Activated T-cell treated with anti-CD3 and anti-CD28 coated beads for 24 hours (primary cell): Measurements from ENCODE around the gene SLIT1.
"Not testable (repeated sequence)": the region's sequence is repeated elsewhere in the genome, so short reads cannot be mapped to it uniquely, and the experiment has no call there.

ENCODE experiments used
- DNase-seq: peaks from one replicate; pipeline ENCODE4 v3.0.0-alpha.2; 2020; ENCODE audit warnings: low read depth

SLIT1 gene

GRCh38 chr10:97109547-97109946 lies 76.2 kb downstream of the SLIT1 start:
- DNase-seq: no peak

DNA sequence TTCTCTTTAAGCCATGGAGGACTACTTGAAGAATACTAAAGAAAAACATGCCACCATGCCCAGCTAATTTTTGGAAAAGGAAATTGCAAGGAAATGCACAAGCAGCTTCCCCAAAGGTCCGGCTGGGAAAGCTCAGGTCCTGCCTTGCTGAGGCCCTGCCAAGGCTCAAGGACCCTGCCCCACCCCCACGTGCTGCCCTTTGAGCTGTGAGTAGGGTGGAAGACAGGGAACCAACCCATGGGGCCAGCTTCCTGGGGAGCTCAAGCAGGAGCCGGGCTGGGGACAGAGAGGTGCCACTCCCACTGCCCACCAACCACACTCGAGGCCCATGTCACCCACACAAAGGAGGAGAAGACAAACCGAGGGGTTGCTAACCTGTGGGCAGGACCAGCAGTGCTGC lies 78.2 kb downstream of the SLIT1 start:
- DNase-seq: no peak

GRCh38 chr10:97106207-97106606 lies 79.6 kb downstream of the SLIT1 start:
- no peak for DNase-seq

DNA sequence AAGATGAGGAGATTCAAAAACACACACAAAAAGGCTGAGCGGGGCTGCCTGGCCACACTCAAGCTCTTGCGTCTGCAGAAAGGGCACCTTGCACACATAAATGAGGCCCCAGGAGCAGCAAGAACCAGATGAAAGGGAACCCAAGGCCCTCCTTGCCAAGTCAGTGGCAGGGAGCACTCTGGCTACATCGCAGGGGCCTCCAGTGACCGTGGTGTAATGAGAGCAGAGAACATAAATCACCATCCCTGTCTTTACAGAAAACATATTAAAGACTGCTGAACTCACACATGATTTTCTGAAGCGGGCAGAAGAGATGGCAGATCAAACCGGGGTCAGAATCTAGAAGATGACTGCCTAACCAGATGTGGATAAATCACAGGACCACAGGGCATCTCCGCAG lies 80.5 kb downstream of the SLIT1 start:
- no peak for DNase-seq

DNA sequence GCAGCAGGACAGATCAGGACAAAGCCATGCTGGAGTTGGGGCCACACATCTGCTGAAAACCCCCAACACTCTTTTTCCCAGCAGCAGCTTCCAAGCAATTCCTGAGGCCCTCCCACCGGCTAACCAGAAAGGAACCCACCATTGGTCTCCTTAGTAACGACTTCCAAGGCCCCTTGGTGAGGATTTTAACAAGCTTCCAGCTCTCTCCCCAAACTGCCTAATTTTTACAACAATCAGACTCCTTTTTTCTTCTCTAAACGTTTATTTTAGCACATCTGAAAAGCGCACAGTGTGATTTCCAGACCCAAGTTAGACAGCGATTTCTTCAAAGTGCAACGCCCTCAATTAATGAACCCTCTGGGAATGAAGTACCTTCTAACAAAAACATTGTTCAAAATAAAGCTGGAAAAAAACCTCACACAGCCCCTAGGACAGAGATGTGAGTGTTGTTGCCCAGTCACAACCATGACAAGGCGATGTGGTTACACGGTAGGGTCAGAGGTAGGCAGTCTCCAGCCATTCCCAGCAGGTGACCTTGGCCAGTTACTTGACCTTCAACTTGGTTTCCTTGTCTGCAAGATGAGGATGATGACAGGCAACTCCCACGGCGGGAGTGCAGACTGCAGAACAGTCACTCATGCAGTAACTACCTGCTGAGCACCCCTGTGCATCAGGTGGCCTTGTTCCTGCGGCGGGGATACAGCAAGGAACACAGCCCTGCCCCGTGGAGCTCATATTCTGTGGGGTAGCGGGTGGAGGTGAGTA lies 82.3 kb downstream of the SLIT1 start:
- no peak for DNase-seq

GRCh38 chr10:97102441-97102840 lies 83.3 kb downstream of the SLIT1 start:
- DNase-seq: no peak

DNA sequence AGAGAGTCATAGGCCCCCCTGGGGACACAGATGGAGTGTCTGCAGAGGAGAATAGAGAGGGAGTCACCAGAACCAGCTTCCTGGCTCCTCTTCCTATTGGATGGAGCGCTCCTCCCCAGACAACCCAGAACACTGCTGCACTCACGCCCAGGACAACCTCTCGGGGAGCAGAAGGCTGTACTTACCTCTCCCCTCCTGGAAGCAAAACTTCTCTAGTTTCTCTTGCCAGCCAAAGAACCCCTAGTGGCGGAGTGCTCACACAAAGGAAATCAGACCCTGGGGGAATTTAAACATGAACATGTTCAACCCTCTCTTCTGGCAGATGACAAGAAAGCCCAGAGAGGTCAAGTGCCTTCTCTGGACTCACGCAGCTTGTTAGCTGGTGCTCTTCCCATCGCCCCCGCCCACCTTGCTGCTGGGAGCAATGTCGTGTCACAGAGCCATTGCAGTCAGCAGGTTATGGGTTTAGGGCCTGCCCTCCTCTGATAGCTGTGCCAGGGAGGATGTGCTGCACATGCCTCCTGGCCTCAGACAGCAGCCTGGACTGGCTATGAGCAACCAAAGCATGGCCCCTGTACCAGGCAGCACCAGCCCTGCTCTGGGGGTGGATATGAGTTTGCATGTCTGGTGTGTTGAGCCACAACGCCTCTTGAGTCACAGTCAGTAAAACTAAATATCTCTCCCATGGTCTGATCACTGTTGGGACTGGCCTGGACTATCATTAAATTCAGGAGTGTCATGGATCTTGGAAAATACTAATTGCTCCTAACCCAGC lies 84.4 kb downstream of the SLIT1 start:
- no peak for DNase-seq

DNA sequence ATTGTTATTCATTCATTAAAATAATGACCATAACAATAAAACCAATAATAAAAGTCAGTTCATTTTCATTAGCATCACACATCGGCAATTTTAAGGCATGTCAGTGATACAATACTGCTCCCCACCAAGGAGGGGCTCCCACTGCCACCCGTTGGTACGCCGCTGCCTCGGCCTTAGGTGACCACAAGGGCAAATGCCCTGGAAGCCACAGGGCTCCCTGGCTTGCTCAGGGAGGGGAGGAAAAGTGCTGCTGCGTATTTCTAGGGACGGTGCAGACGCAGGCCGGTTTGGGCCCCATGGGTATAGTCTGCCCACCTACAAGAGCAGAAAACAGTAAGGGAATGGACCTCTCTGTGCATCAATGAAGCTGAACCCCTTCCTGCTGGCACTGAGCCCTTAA lies 85.1 kb downstream of the SLIT1 start:
- no peak for DNase-seq

DNA sequence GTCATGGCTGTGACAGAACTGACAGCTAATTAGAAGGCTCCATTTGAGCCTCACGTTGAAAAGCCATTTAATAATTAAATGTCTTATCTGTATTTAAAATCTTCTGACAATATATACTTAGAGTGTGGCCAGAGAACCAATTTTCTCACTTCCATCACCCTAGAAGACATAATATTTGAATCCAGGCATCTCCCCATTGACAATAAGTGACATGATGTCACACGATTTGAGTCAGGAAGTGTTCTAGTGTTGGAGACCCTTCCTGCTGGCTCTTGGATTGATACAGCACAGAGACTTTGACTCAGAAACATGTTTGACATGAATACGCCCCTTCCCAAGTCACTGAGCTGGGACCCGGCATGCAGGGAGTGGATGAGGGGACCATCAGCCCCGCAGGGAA lies 85.9 kb downstream of the SLIT1 start:
- no peak for DNase-seq

GRCh38 chr10:97099089-97099488 lies 86.7 kb downstream of the SLIT1 start:
- DNase-seq: no peak

GRCh38 chr10:97097084-97097433 lies 88.7 kb downstream of the SLIT1 start:
- no peak for DNase-seq

DNA sequence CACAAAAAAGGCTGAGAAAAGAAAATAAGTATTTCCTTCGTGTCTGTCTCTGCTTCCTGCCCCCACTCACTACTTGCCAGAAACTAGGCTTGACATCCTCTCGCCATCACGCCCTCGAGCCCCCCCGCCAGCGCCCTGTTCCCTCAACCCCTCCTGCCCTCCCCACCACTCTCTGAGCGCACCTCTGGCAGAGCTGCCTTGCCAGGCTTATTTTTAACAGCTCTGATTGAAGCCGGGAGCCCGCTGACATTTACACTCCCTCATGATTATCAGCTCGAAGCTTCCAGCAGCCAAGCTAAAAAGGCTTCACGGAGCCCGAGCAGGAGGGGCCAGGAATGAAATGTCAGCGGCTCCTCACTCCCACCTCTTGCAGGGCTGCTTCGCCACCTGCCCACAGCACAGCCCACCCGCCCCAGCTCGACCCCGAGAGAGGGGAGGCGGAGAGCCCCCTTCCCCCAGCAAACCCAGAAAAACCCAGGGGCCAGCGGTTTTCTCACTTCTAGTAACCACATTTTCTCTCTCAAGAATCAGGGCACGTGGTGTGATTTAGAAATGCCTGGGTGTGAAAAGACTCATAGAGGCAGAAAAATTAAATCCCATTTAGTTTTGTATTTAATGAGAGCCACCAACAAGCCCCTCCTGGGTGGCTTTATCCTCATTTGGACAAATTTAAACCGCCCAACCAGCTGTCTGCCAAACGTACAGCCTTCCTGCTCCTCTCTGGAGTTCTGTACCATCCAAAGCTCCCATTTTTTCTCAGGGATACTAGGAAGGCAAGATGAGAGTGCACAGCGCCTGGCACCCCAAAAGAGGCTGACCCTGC lies 89.3 kb downstream of the SLIT1 start:
- no peak for DNase-seq

- DNase-seq: no peak
Observed at GRCh38 chr10:97095701-97096260, 90.0 kb downstream of the SLIT1 start.

DNA sequence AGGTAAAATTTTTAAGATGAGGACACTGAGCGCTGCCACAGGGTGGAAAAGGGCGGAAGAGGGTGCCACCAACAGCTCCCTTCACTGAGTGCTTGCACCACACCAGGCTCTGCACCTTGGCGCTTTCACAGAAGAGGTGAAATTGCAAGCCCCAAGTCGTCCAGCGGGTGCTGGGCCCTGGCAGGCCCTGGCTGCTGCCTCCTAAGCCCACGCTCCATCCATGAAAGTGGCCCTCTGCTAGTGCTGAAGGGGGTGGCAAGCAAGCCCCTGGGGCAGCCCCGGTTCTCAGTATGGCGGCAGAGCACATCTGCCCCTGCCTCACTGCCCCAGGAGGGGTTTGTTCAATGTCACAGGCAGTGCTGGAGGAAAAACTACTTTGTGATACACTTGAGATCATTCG lies 95.1 kb downstream of the SLIT1 start:
- no peak for DNase-seq

DNA sequence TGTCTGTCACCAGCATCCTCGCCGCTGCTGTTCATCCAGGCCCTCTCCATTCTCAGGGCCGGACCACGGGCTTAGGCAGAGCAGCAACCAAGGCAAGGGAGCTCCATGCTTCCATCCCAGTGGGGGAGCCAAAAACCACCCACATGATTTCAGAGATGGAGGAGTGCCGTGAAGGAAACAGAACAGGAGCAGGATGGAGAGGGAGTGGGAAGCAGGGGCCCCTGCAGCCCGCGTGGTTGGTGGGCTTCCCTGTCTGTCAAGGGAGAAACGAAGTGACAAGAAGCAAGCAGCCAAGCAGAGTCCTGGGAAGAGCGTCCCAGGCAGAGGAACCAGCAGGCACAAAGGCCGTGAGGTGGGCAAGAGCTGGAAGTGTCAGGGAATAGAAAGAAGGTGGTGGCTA lies 95.7 kb downstream of the SLIT1 start:
- no peak for DNase-seq

- DNase-seq: no peak
Observed at GRCh38 chr10:97089209-97089870, 96.4 kb downstream of the SLIT1 start.

- DNase-seq: no peak
Observed at GRCh38 chr10:97087296-97087695, 98.5 kb downstream of the SLIT1 start.

- no peak for DNase-seq
Observed at GRCh38 chr10:97086530-97086929, 99.2 kb downstream of the SLIT1 start.

DNA sequence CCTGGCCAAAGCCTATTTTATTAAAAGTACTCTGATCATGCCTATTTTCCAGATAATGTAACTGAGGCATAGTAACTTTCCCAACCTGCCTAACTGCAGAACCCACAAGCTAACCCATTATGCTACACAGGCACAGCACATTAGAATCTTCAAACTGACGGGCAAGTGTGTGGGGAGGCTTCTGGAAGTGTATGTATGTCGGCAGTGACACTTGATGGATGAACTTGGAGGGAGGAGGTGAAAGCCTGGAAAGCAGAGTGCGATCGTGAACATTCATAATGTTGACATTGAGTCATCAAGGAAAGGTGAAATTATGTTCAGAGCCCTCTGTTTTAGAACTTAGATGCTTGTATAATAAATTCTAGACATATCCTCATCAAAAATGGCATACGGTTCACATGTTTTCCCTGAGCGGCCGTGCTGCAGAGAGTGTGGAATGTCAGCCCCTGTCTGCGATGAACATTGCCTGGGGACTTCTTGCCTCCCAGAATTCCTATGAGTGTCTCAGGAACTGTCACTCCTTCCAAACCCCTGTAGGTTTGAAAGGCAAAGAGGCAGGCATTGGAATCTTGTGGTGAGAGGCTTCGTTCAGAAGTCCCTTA lies 102.4 kb downstream of the SLIT1 start:
- DNase-seq: no peak

DNA sequence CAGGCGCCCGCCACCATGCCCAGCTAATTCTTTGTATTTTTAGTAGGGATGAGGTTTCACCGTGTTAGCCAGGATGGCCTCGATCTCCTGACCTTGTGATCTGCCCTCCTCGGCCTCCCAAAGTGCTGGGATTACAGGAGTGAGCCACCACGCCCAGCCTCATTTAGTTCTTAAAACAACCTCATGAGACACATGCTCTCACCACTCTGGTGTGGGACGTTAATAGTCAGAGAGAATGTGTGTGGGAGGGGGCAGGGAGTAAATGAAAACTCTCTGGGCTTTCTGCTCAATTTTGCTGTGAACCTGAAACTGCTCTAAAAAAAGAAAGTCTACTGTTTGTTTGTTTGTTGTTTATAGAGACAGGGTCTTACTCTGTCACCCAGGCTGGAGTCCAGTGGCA lies 103.2 kb downstream of the SLIT1 start:
- not testable (repeated sequence) for DNase-seq

DNA sequence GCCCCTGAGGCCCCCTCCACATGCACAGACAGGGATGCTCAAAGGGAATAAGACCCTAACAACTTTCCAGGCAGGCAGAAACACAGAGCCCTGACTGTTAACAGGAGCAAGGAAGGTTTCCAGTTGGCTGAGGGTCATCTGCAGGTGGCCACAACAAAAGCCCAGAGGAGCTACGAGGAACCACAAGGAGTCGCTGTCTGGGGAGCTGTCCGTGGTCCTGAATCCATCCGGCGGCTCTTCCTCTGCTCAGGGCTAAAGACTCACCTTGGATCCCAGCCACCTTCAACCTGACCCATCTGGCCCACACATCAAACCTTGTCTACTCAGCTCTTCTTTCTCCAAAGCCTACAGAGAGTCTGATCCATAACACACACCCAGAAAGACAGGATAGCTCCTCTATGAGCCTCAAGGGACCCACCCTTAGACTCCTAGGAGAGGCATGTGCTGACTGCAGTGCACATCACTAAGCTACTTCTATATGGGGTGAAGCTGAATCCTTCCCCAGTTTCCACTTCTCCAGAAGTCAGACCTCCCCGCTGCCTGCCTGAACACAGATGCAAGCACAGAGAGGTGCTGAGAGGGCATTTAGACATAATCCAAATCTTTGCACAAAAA lies 104.0 kb downstream of the SLIT1 start:
- DNase-seq: peak; percentile 32
